ENCODE results near the gene ZDHHC1.

DNA sequence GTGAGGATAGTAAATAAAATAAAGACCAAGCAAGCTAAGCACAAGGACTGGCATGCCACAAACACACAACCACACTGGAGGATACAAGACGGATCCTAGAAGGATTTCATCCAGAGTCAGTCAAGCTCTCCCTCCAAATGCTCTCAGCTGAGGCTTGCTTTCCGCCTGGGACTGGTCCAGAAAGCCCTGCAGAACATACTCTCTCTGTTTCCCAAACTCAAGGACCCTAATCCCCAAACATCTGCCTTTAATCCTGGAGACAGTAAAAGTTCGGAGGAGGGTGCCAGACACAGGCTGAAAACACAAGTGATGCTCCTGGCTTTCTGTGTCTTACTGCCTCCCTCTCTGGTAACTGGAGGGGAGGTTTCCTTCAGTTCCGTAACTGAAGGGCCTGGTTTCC, 9.3 kb upstream of the ZDHHC1 start:
- TF ChIP-seq, protein P1, sequence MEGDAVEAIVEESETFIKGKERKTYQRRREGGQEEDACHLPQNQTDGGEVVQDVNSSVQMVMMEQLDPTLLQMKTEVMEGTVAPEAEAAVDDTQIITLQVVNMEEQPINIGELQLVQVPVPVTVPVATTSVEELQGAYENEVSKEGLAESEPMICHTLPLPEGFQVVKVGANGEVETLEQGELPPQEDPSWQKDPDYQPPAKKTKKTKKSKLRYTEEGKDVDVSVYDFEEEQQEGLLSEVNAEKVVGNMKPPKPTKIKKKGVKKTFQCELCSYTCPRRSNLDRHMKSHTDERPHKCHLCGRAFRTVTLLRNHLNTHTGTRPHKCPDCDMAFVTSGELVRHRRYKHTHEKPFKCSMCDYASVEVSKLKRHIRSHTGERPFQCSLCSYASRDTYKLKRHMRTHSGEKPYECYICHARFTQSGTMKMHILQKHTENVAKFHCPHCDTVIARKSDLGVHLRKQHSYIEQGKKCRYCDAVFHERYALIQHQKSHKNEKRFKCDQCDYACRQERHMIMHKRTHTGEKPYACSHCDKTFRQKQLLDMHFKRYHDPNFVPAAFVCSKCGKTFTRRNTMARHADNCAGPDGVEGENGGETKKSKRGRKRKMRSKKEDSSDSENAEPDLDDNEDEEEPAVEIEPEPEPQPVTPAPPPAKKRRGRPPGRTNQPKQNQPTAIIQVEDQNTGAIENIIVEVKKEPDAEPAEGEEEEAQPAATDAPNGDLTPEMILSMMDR (IDR thresholded peaks at IDR 0.05), result no peak
- no peak for TF ChIP-seq POLR2A (IDR thresholded peaks at IDR 0.05)
